SK-N-SH (cell line): ENCODE data around the gene TECPR2. TPM values are rescaled to one million over a fixed set of nuclear protein-coding genes. Genes with fewer than 3 reads are reported as not detected.

Source experiments
- CTCF ChIA-PET: fragments of 300-600, 350-600 bp; formaldehyde crosslinking; extraction: SDS; loops from one replicate; lab custom pipeline; 2021; lab: Yijun Ruan, JAX
- POLR2A ChIA-PET: fragments of 350-600 bp; sonication (Branson Sonifier 250); formaldehyde crosslinking; extraction: SDS; loops from one replicate; lab custom pipeline; 2020; ENCODE audit warnings: antibody characterized with exemption, inconsistent platforms; lab: Yijun Ruan, JAX
- DNase-seq: peaks from one replicate; pipeline ENCODE4 v3.0.0; 2012
- H2AFZ ChIP-seq: fragments of 200-600 bp; sonication (generic); 2 replicates; pipeline ENCODE4 v1.8.1; 2016; ENCODE audit warnings: antibody characterized with exemption, mild to moderate bottlenecking, low read depth
- H3F3A ChIP-seq: fragments of 200-600 bp; sonication (generic); replicated peaks from 2 replicates; pipeline ENCODE3; 2016; ENCODE audit warnings: antibody characterized with exemption, mild to moderate bottlenecking; ENCODE audit not compliant: insufficient read depth
- H3K27ac ChIP-seq, 2 experiments: fragments of 200-500 bp in 1 of 2; fragments of 200-600 bp in 1 of 2; sonication (Bioruptor generic) in 1 of 2; sonication (generic), shearing (Covaris generic) in 1 of 2; 2 replicates each; pipeline versions ENCODE4 v1.5.1 to v1.6.1; 2014 to 2016; ENCODE audit warnings: low read depth in 2 of 2, inconsistent platforms in 1 of 2, low read length in 1 of 2, mild to moderate bottlenecking in 1 of 2, mixed read lengths in 1 of 2
- H3K27me3 ChIP-seq: fragments of 200-600 bp; sonication (generic), shearing (Covaris generic); 2 replicates; pipeline ENCODE4 v1.6.1; 2016; ENCODE audit warnings: mixed run types; ENCODE audit not compliant: insufficient read depth
- H3K36me3 ChIP-seq, 2 experiments: fragments of 200-500 bp in 1 of 2; fragments of 200-600 bp in 1 of 2; sonication (Bioruptor generic) in 1 of 2; sonication (generic) in 1 of 2; replicated peaks in 1 of 2; 2 replicates each; pipeline versions ENCODE3 to v1.5.1; 2014 to 2016; ENCODE audit warnings: low read length in 1 of 2, mild to moderate bottlenecking in 1 of 2; ENCODE audit not compliant: insufficient read depth in 2 of 2, control insufficient read depth in 1 of 2
- H3K4me1 ChIP-seq, 2 experiments: fragments of 200-500 bp in 1 of 2; fragments of 200-600 bp in 1 of 2; sonication (Bioruptor generic) in 1 of 2; sonication (generic), shearing (Covaris generic) in 1 of 2; 2 replicates each; pipeline versions ENCODE4 v1.5.1 to v1.6.1; 2014 to 2016; ENCODE audit warnings: low read depth in 1 of 2, low read length in 1 of 2, mixed run types in 1 of 2; ENCODE audit not compliant: insufficient read depth in 2 of 2, control insufficient read depth in 1 of 2
- H3K4me2 ChIP-seq: fragments of 200-600 bp; sonication (generic), shearing (Covaris generic); 2 replicates; pipeline ENCODE4 v1.6.1; 2017; ENCODE audit warnings: mixed run types
- H3K4me3 ChIP-seq, 2 experiments: fragments of 200-500 bp in 1 of 2; fragments of 200-600 bp in 1 of 2; sonication (Bioruptor generic) in 1 of 2; sonication (generic), shearing (Covaris generic) in 1 of 2; 2 replicates each; pipeline versions ENCODE4 v1.5.1 to v1.8.1; 2014 to 2016; ENCODE audit warnings: low read depth in 2 of 2, inconsistent platforms in 1 of 2, low read length in 1 of 2, mild to moderate bottlenecking in 1 of 2, mixed read lengths in 1 of 2, moderate library complexity in 1 of 2
- H3K79me2 ChIP-seq: fragments of 200-600 bp; sonication (generic); 2 replicates; pipeline ENCODE4 v1.8.1; 2017; ENCODE audit warnings: mild to moderate bottlenecking; ENCODE audit not compliant: insufficient read depth
- H3K9ac ChIP-seq: fragments of 200-600 bp; sonication (generic); 2 replicates; pipeline ENCODE4 v1.6.1; 2017; ENCODE audit warnings: mixed run types
- H3K9me2 ChIP-seq: fragments of 200-600 bp; sonication (generic); 2 replicates; pipeline ENCODE4 v1.6.1; 2017; ENCODE audit warnings: mixed run types
- H3K9me3 ChIP-seq: fragments of 200-600 bp; sonication (generic); 2 replicates; pipeline ENCODE4 v1.6.1; 2017; ENCODE audit warnings: mixed run types, mild to moderate bottlenecking, moderate library complexity
- H4K20me1 ChIP-seq: fragments of 200-600 bp; sonication (generic); 2 replicates; pipeline ENCODE4 v1.6.1; 2017; ENCODE audit warnings: mild to moderate bottlenecking, mixed run types; ENCODE audit not compliant: insufficient read depth
- CHD2 ChIP-seq: fragments of 150-350 bp; IDR thresholded peaks from 2 replicates; pipeline ENCODE4 v1.6.1; 2018; ENCODE audit warnings: low read length; ENCODE audit not compliant: partially characterized antibody
- CTCF ChIP-seq: fragments of 200-600 bp; sonication (generic); IDR thresholded peaks from 2 replicates; pipeline ENCODE4 v1.6.1; 2017; ENCODE audit warnings: antibody characterized with exemption, mild to moderate bottlenecking, moderate library complexity
- ELF1 ChIP-seq: IDR thresholded peaks from 2 replicates; pipeline ENCODE4 v1.4.0; 2012
- FOSL2 ChIP-seq: IDR thresholded peaks from 2 replicates; pipeline ENCODE4 v1.4.0; 2012; ENCODE audit warnings: low read depth, mild to moderate bottlenecking, moderate library complexity, borderline replicate concordance
- GABPA ChIP-seq: IDR thresholded peaks from 2 replicates; pipeline ENCODE4 v1.4.0; 2012; ENCODE audit warnings: low read depth, mild to moderate bottlenecking
- JUND ChIP-seq: IDR thresholded peaks from 2 replicates; pipeline ENCODE4 v1.4.0; 2012
- MEF2A ChIP-seq: IDR thresholded peaks from 2 replicates; pipeline ENCODE4 v1.4.0; 2012; ENCODE audit warnings: low read depth, borderline replicate concordance
- MXI1 ChIP-seq: IDR thresholded peaks from 2 replicates; pipeline ENCODE4 v1.6.1; 2012; ENCODE audit warnings: mild to moderate bottlenecking, low read depth, low read length, improper control_type of control experiment
- REST ChIP-seq: IDR thresholded peaks from 2 replicates; pipeline ENCODE4 v1.6.1; 2012; ENCODE audit warnings: mild to moderate bottlenecking, low read depth, low read length, moderate library complexity
- TCF12 ChIP-seq: IDR thresholded peaks from 2 replicates; pipeline ENCODE4 v1.4.0; 2012
- TEAD4 ChIP-seq: IDR thresholded peaks from 2 replicates; pipeline ENCODE4 v1.4.0; 2012; ENCODE audit warnings: mild to moderate bottlenecking, borderline replicate concordance; ENCODE audit not compliant: insufficient read depth
- USF1 ChIP-seq: IDR thresholded peaks from 2 replicates; pipeline ENCODE4 v1.4.0; 2012; ENCODE audit warnings: low read depth, borderline replicate concordance
- WGBS: methylation state at CpG from one replicate; pipeline ENCODE4 v1.1.6; 2017; ENCODE audit warnings: low lambda C conversion rate; 5-methylcytosine and 5-hydroxymethylcytosine counted together
- polyA plus RNA-seq, 3 experiments: library from polyadenylated mRNA; depleted of rRNA; stranded (reverse); fragments of >200 nt; gene quantifications; 2 replicates each; pipeline ENCODE4 v1.2.3, GENCODE V29; 2012

The TECPR2 gene
- polyA plus RNA-seq, 1 of the 3 experiments (the other 2 are of a cell fraction), result 6.9 TPM

- no peak overlapping the region for H2AFZ ChIP-seq
- no peak overlapping the region for H3K27ac ChIP-seq
- no peak overlapping the region for H3K9ac ChIP-seq
- no peaks in the 10 kb centered on the region for H3K9me3 ChIP-seq
- H3K79me2 ChIP-seq, result peaks cover under 1% of the 10 kb centered on the region; the same call in 1 of the 2 replicates
- H3F3A ChIP-seq, result peaks cover 3% of the 10 kb centered on the region
- POLR2A ChIA-PET, result no interaction called here
- no peak overlapping the region for H3K4me2 ChIP-seq
- no peaks in the 10 kb centered on the region for H3K27me3 ChIP-seq
- TF ChIP-seq GABPA (no peak), JUND (no peak), TEAD4 (no peak), REST (no peak), CTCF (no peak), USF1 (no peak), TCF12 (no peak), CHD2 (no peak), MXI1 (no peak), FOSL2 (no peak), ELF1 (no peak), MEF2A (no peak)
- TF ChIP-seq, all 33 proteins: peak for 0
- CTCF ChIA-PET, result interaction anchor here (1.1 to 4.5 kb wide), 2 partner anchors 13 to 76 kb away, joined by 3 to 75 read pairs; no protein-coding TSS in a partner anchor
- peaks cover 0 to 13% of the 10 kb centered on the region in 2 experiments; a peak in 1 of 4 replicates for H3K4me1 ChIP-seq
- DNase-seq, result no peak
- H4K20me1 ChIP-seq, result no peaks in the 10 kb centered on the region
- no peaks in the 10 kb centered on the region for H3K36me3 ChIP-seq
- WGBS, result 86% methylated on average over 12 of the region's 21 CpGs
- no peaks in the 10 kb centered on the region for H3K9me2 ChIP-seq
- H3K4me3 ChIP-seq, result no peak overlapping the region
These were observed 151.4 kb downstream of the TECPR2 start for GRCh38 chr14:102513899-102514772.
